Right lobe of liver (tissue), 6 donors: Measurements from ENCODE around the gene DLG2. TPM values are rescaled to one million over a fixed set of nuclear protein-coding genes. Genes with fewer than 3 reads are reported as not detected.

Experiments used
- ATAC-seq, 4 donors: fragments of 200-7000 bp; cut with Tn5 transposase; one replicate each; pipeline ENCODE4 v1.9.1; 2020; ENCODE audit warnings: mild to moderate bottlenecking in 4 of 4, moderate library complexity in 4 of 4
- DNase-seq, 3 donors: peaks; one replicate each; pipeline ENCODE4 v3.0.0-alpha.2; 2020
- H3K27ac ChIP-seq, 3 donors: fragments of 200-600 bp; one replicate each; pipeline ENCODE4 v1.8.0; 2022
- H3K27me3 ChIP-seq, 2 donors: fragments of 200-600 bp; one replicate each; pipeline ENCODE4 v1.8.0; 2022
- H3K36me3 ChIP-seq, 4 donors: fragments of 200-600 bp; sonication (generic) in 1 of 4; one replicate each; pipeline versions ENCODE4 v1.5.1 to v1.8.0; 2017 to 2022; ENCODE audit warnings: control low read depth in 1 of 4
- H3K4me1 ChIP-seq, 4 donors: fragments of 200-600 bp; sonication (generic) in 1 of 4; one replicate each; pipeline versions ENCODE4 v1.5.1 to v1.8.0; 2017 to 2022; ENCODE audit warnings: control low read depth in 1 of 4
- H3K4me3 ChIP-seq, 3 donors: fragments of 200-600 bp; one replicate each; pipeline ENCODE4 v1.8.0; 2022
- H3K9me3 ChIP-seq, 4 donors: fragments of 200-600 bp; sonication (generic) in 1 of 4; one replicate each; pipeline versions ENCODE4 v1.5.1 to v1.8.0; 2017 to 2022; ENCODE audit warnings: control low read depth in 1 of 4
- POLR2A ChIP-seq: fragments of 450-650 bp; IDR thresholded peaks from one replicate; pipeline ENCODE4 v1.6.1; 2017; ENCODE audit warnings: antibody characterized with exemption, mild to moderate bottlenecking
- WGBS: methylation state at CpG from one replicate; pipeline ENCODE4 v1.1.6; 2018; ENCODE audit warnings: low coverage, low lambda C conversion rate; ENCODE audit not compliant: insufficient coverage; ENCODE audit errors: missing lambda C conversion rate; 5-methylcytosine and 5-hydroxymethylcytosine counted together
- intact Hi-C, 2 donors: fragments of 100-400 bp; cut with DNase I; formaldehyde crosslinking; loops; one replicate each; pipeline versions ENCODE4 v1.11.2 to v1.14.1; 2022
- total RNA-seq, 6 experiments: library from RNA; depleted of rRNA in 2 of 6; stranded (reverse); fragments of >200 nt in 2 of 6; fragmentation: NEBNext Ultra II Directional in 3 of 6; extraction: Animal tissue kit (Norgen Biotek cat#: 25700) in 3 of 6; gene quantifications; one replicate each; pipeline versions ENCODE4 v1.1.0 to v1.2.4, GENCODE V29; 2016 to 2023
- TF ChIP-seq, protein P1 (sequence below), 4 donors: fragments of 200-600 bp in 3 of 4; fragments of 450-650 bp in 1 of 4; IDR thresholded peaks; one replicate each; pipeline versions ENCODE4 v1.5.1 to v1.8.0; 2016 to 2022; ENCODE audit warnings: antibody characterized with exemption in 4 of 4, mild to moderate bottlenecking in 2 of 4
- donor health status: DM: no; HTN: yes; CAD: no.
- donor health status: DM: no; HTN: no; CAD: no.
- donor health status: DM: no; HTN: no; CAD: no.
- donor health status: DM: no; HTN: yes; CAD: no.
- donor health status: DM: no; HTN: yes; CAD: no.

DLG2 gene
- total RNA-seq, 6 experiments from 2014 or later: 1.2 to 6.4 (median 2.5) TPM

DNA sequence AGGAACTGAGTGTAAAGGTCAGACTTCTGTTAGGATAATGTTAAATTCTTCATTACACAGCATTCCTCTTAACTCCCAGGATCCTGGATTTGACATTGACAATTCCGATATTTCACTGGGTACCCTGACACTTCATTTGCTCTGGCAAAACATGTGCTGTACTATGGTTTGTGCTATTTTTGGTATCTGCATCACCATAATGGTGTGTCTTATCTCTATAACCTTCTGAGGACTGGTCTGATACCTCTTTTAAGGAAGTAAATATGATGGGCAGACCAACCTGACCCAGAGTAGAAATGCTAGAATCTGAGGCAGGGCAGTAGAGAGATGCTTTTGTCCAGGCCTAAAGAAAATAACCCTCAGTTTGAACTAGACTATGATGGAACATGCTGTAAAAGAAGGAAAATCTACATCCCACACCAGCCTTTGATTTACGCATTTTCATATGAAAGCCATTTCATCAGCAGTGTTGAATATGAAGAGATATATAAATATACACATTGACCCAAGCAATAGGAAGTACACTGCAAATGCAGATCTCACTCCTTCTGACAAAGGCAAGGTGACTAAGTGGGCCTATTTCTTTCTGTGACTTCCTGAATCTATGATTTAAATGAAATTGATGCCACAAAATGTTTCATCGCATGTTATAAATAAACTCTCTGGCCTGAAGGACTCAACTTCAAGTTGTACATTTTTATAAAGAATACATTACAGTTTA, 966.7 kb downstream of the DLG2 start:
- intact Hi-C loops: no loop called here
- ATAC-seq: no peak
- Histone ChIP-seq H3K4me1 (no peaks in the 10 kb centered on the region), H3K9me3 (no peaks in the 10 kb centered on the region), H3K27me3 (no peaks in the 10 kb centered on the region), H3K4me3 (no peak overlapping the region), H3K27ac (no peak overlapping the region), H3K36me3 (no peaks in the 10 kb centered on the region)
- no peak for TF ChIP-seq POLR2A
- TF ChIP-seq, protein P1, sequence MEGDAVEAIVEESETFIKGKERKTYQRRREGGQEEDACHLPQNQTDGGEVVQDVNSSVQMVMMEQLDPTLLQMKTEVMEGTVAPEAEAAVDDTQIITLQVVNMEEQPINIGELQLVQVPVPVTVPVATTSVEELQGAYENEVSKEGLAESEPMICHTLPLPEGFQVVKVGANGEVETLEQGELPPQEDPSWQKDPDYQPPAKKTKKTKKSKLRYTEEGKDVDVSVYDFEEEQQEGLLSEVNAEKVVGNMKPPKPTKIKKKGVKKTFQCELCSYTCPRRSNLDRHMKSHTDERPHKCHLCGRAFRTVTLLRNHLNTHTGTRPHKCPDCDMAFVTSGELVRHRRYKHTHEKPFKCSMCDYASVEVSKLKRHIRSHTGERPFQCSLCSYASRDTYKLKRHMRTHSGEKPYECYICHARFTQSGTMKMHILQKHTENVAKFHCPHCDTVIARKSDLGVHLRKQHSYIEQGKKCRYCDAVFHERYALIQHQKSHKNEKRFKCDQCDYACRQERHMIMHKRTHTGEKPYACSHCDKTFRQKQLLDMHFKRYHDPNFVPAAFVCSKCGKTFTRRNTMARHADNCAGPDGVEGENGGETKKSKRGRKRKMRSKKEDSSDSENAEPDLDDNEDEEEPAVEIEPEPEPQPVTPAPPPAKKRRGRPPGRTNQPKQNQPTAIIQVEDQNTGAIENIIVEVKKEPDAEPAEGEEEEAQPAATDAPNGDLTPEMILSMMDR (IDR thresholded peaks at IDR 0.05): no peak
- WGBS: 79% methylated on average over 3 of the region's 3 CpGs
- no peak for DNase-seq

DNA sequence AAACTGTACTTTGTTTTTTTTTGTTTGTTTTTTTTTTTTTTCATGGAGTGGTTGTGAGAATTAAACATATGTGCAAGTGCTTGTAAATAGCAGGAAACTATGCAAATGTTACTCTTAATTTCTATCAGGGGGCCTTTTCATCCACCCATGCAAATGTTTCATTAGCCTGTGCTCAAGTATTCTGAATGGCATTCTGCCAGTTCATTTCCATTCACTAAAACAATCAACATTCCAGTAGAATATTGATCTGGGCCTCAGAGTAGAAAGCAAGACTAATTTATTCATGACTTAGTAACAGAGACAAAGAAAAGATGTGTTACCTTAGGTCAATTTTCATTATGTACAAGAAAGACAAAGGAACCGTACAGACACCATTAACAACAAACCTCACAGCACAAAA, 971.4 kb downstream of the DLG2 start:
- intact Hi-C loops: no loop called here
- WGBS: 50% methylated on average over 1 of the region's 1 CpG
- Histone ChIP-seq H3K4me3 (no peak overlapping the region), H3K27me3 (no peaks in the 10 kb centered on the region), H3K36me3 (no peaks in the 10 kb centered on the region), H3K4me1 (no peaks in the 10 kb centered on the region), H3K9me3 (no peaks in the 10 kb centered on the region), H3K27ac (no peak overlapping the region)
- DNase-seq (no peak), ATAC-seq (no peak)
- no peak for TF ChIP-seq POLR2A
- TF ChIP-seq, protein P1 (IDR thresholded peaks at IDR 0.05): no peak

DNA sequence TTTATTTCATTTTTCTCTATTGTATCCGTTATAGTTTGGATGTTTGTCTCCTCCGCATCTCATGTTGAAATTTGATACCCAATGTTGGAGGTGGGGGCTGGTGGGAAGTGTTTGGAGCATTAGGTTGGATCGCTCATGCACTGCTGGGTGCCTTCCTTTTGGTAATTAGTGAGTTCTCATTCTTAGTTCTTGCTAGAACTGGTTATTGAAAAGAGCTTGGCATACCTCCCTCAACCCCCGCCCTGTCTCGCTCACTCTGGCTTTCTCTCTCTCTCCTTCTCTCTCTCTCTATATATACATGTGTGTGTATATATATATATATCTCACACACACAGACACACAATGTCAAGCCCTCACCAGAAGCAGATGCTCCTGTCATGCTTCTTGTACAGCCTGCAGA, 978.7 kb downstream of the DLG2 start:
- intact Hi-C loops: no loop called here
- no peak overlapping the region for H3K4me3 ChIP-seq
- ATAC-seq (no peak), DNase-seq (no peak)
- H3K36me3 ChIP-seq: no peaks in the 10 kb centered on the region
- H3K27ac ChIP-seq: no peak overlapping the region
- no peaks in the 10 kb centered on the region for H3K9me3 ChIP-seq
- no peaks in the 10 kb centered on the region for H3K27me3 ChIP-seq
- TF ChIP-seq, protein P1 (IDR thresholded peaks at IDR 0.05): no peak
- TF ChIP-seq POLR2A: no peak
- WGBS: 71% methylated on average over 5 of the region's 5 CpGs
- H3K4me1 ChIP-seq: no peaks in the 10 kb centered on the region

DNA sequence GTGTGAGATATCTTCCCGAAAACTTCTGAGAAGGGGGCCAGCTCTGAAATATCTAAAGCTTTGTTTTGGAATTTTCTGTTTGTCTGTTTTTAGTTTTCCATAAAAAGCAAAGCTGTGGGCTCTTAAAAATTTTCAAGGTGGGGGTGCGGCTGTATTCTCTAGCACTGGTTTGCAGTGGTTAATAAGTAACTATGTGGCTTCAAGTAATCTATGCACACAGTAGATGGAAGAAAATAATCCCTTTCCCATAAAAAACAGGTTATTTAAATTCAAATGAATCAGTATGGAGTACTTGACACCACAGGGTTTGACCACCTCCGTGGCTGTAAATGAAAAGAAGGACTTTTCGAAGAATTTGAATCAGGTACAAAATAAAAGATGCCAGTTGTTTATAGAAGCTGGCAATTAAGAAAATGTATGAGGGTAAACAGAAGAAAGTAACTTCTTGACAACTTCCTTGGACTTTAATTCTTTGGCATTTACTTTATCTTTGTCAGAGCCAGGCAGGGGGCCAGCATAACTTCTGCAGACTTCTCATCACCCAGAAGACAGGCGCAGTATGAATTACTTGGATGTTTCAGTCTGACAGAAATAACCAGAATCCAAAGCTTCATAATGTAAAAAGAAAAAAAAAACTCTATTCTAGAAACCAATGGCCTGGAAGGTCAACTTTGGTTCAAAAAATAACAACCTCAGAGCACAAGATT, 981.0 kb downstream of the DLG2 start:
- WGBS: 43% methylated on average over 5 of the region's 5 CpGs
- ATAC-seq: no peak
- Histone ChIP-seq H3K4me3 (no peak overlapping the region), H3K4me1 (no peaks in the 10 kb centered on the region), H3K27me3 (no peaks in the 10 kb centered on the region), H3K27ac (no peak overlapping the region), H3K36me3 (no peaks in the 10 kb centered on the region), H3K9me3 (no peaks in the 10 kb centered on the region)
- intact Hi-C loops: no loop called here
- TF ChIP-seq POLR2A: no peak
- TF ChIP-seq, protein P1 (IDR thresholded peaks at IDR 0.05): no peak
- no peak for DNase-seq
